Lower lobe of right lung (tissue), 2 donors: Measurements from ENCODE around the gene CACNA1D. TPM values are rescaled to one million over a fixed set of nuclear protein-coding genes. Genes with fewer than 3 reads are reported as not detected.

ENCODE experiments used
- ATAC-seq, 2 donors: fragments of 200-7000 bp; cut with Tn5 transposase; one replicate each; pipeline ENCODE4 v1.9.1; 2020 to 2022; ENCODE audit warnings: mild to moderate bottlenecking in 2 of 2, moderate library complexity in 2 of 2
- DNase-seq: peaks from one replicate; pipeline ENCODE4 v3.0.0-alpha.2; 2020
- H3K27ac ChIP-seq: fragments of 200-600 bp; one replicate; pipeline ENCODE4 v1.8.0; 2022
- H3K27me3 ChIP-seq: fragments of 200-600 bp; one replicate; pipeline ENCODE4 v1.8.0; 2022; ENCODE audit warnings: low read depth
- H3K36me3 ChIP-seq: fragments of 200-600 bp; one replicate; pipeline ENCODE4 v1.8.0; 2022; ENCODE audit warnings: mild to moderate bottlenecking
- H3K4me1 ChIP-seq: fragments of 200-600 bp; one replicate; pipeline ENCODE4 v1.8.0; 2022
- H3K4me3 ChIP-seq: fragments of 200-600 bp; one replicate; pipeline ENCODE4 v1.8.0; 2022; ENCODE audit warnings: mild to moderate bottlenecking
- H3K9me3 ChIP-seq: fragments of 200-600 bp; one replicate; pipeline ENCODE4 v1.8.0; 2022
- intact Hi-C: fragments of 100-400 bp; cut with DNase I; formaldehyde crosslinking; loops from one replicate; pipeline ENCODE4 v1.11.0; 2022
- total RNA-seq: library from RNA; stranded (reverse); fragmentation: NEBNext Ultra II Directional; extraction: Animal tissue kit (Norgen Biotek cat#: 25700); gene quantifications from one replicate; pipeline ENCODE4 v1.2.1, GENCODE V29; 2021
- TF ChIP-seq, protein P1 (sequence below): fragments of 200-600 bp; IDR thresholded peaks from one replicate; pipeline ENCODE4 v1.8.0; 2022; ENCODE audit warnings: antibody characterized with exemption, mild to moderate bottlenecking
- donor health status: DM: no; HTN: yes; CAD: no; lungs with severe emphysema.

CACNA1D gene
- total RNA-seq, 1 donor from 2014 or later, result 33.6 TPM

DNA sequence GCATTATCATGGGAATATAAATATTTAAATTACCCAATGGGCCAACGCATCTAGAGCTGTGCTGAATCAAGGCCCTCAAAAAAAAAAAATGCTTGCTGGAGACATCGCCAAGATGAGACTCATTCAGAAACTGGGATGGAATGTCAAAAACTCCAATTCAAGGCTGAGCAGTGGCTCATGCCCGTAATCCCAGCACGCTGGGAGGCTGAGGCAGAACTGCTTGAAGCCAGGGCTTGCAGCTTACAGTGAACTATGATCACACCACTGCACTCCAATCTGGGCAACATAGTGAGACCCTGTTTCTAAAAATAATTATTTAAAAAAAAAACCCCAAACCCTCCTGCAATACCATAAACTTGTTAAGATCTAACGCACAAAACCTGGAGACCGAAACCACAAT lies 3.1 kb upstream of the CACNA1D start:
- Histone ChIP-seq H3K4me3 (no peak overlapping the region), H3K27ac (no peak overlapping the region), H3K9me3 (no peaks in the 10 kb centered on the region), H3K36me3 (no peaks in the 10 kb centered on the region), H3K27me3 (peaks cover 15% of the 10 kb centered on the region), H3K4me1 (peaks cover 15% of the 10 kb centered on the region)
- DNase-seq, result no peak
- intact Hi-C loops, result no loop called here
- ATAC-seq, result no peak
- TF ChIP-seq, protein P1, sequence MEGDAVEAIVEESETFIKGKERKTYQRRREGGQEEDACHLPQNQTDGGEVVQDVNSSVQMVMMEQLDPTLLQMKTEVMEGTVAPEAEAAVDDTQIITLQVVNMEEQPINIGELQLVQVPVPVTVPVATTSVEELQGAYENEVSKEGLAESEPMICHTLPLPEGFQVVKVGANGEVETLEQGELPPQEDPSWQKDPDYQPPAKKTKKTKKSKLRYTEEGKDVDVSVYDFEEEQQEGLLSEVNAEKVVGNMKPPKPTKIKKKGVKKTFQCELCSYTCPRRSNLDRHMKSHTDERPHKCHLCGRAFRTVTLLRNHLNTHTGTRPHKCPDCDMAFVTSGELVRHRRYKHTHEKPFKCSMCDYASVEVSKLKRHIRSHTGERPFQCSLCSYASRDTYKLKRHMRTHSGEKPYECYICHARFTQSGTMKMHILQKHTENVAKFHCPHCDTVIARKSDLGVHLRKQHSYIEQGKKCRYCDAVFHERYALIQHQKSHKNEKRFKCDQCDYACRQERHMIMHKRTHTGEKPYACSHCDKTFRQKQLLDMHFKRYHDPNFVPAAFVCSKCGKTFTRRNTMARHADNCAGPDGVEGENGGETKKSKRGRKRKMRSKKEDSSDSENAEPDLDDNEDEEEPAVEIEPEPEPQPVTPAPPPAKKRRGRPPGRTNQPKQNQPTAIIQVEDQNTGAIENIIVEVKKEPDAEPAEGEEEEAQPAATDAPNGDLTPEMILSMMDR, result no peak

DNA sequence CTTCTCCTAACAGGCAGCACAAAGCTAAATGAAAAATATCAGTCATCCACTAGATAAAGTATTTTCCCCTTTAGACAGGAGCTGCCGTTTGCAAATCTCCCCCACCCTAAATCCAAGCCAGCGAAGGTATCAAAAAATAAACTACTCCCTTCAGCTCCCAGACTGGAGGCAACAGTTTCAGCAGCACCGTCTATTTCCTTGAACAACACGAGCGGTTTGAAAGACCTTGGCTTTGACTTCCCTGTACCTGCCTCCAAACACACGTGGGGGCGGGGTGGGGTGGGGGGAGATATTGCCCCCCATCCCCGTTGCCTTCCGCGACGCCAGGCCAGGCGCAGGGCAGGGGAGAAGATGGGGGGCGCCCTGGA lies 832 bp upstream of the CACNA1D start:
- Histone ChIP-seq H3K27ac (peak overlapping the region; percentile 72), H3K27me3 (peaks cover 25% of the 10 kb centered on the region)
- peak in 1 of 2 donors; percentile 25 for ATAC-seq

DNA sequence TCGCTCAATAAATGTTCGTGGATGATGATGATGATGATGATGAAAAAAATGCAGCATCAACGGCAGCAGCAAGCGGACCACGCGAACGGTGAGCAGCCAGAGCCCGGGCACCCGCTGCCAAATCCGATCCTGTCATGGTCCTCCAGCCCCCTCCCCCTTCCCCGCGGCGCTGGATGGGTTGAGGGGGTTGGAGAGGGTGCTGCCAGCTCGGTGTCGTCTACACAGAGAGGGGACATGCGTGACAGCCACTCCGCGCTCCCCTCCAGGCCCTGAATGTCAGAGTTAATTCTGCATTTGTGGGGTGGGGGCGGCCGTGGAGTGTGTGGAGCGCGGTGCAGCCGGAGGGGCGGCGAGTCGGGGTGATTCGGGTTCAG lies 722 bp downstream of the CACNA1D start:
- peaks cover 15% of the 10 kb centered on the region for H3K4me1 ChIP-seq
- ATAC-seq (peak in 1 of 2 donors; percentile 4), DNase-seq (no peak)
- TF ChIP-seq, protein P1, result no peak
- peak overlapping the region; percentile 57 for H3K4me3 ChIP-seq
- intact Hi-C loops, result no loop called here
- no peaks in the 10 kb centered on the region for H3K9me3 ChIP-seq
- no peaks in the 10 kb centered on the region for H3K36me3 ChIP-seq
- peaks cover 25% of the 10 kb centered on the region for H3K27me3 ChIP-seq
- peak overlapping the region; percentile 49 for H3K27ac ChIP-seq

More for the DNA sequence above, 832 bp upstream of the CACNA1D start:
- Histone ChIP-seq H3K9me3 (no peaks in the 10 kb centered on the region), H3K36me3 (no peaks in the 10 kb centered on the region), H3K4me1 (peaks cover 15% of the 10 kb centered on the region), H3K4me3 (peak overlapping the region; percentile 65)
- TF ChIP-seq, protein P1, result no peak
- no peak for DNase-seq
- intact Hi-C loops, result no loop called here

DNA sequence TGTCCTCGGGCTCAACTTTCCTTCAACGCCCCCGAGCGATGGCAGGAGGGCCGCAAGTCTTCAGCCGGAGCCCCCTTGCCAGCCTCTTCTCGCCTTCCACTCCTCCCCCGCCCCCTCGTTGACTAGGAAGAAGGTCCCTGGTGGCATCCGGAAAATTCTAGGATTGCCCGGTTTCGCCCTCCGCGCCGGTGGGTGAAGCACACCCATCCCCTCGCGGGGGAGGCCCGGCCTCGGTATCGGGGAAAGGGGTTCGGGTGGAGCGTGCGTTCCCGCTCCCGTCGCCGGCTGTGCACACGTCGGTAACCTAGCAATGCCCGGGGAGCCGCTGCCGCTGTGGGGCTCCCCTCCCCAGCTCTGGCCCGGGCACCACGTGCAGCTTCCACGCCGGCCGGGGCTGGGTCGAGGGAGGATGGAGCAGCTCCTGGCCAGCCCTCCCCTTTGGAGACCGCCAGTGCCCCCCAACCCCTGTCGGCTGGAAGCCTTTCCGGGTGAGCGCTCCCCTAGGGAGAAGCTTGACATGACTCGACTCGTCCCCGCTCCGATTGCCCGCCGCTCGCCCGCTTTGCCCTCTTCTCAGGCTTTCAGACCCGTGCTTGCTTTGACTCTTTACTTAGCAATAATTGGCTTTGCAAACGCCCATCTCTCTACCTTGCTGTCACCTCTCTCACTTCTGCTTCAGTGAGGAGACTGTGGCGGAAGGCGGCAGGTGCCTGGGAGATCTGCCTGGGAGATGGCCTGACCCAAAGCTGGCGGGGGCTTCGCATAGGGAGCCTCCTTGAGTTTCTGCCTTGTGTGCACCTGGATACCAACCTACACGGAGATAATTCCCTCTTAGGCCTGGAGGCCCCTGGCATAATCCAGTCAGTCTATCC lies 1.3 kb downstream of the CACNA1D start:
- TF ChIP-seq, protein P1, result no peak
- peaks cover 15% of the 10 kb centered on the region for H3K4me1 ChIP-seq
- peak overlapping the region; percentile 57 for H3K4me3 ChIP-seq
- peak overlapping the region; percentile 49 for H3K27ac ChIP-seq
- no peaks in the 10 kb centered on the region for H3K36me3 ChIP-seq
- peaks cover 25% of the 10 kb centered on the region for H3K27me3 ChIP-seq
- peak; percentile 48 to 51 for ATAC-seq
- H3K9me3 ChIP-seq, result no peaks in the 10 kb centered on the region
- intact Hi-C loops, result no loop called here
- DNase-seq, result no peak

DNA sequence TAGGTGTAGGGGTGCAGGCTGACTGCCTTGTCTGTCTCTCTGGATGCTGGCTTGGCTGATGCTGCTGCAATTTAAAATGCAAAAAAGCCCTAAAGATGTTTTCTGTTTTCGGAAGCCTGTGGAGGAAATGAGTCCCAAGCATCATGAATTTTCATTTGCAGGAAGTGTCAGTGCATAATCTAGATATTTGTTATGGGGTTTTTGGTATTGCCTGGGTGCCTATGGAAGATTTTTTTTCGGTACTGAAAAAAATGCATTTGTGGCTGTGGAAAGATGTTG lies 1.9 kb downstream of the CACNA1D start:
- peaks cover 15% of the 10 kb centered on the region for H3K4me1 ChIP-seq

More for the DNA sequence above, 1.9 kb downstream of the CACNA1D start:
- Histone ChIP-seq H3K27me3 (peaks cover 25% of the 10 kb centered on the region), H3K36me3 (no peaks in the 10 kb centered on the region), H3K4me3 (peak overlapping the region; percentile 57), H3K27ac (no peak overlapping the region), H3K9me3 (no peaks in the 10 kb centered on the region)
- ATAC-seq, result no peak
- intact Hi-C loops, result no loop called here
- TF ChIP-seq, protein P1, result no peak
- DNase-seq, result no peak
